ENCODE data around the gene RGPD5.
"Not testable (repeated sequence)": the region's sequence is repeated elsewhere in the genome, so short reads cannot be mapped to it uniquely, and the experiment has no call there.

- not testable (repeated sequence) for TF ChIP-seq EZH2 (IDR thresholded peaks at IDR 0.05); POLR2AphosphoS5 (IDR thresholded peaks at IDR 0.05; ENCODE audit: borderline replicate concordance, low read depth, low read length); FOXP2 (optimal IDR thresholded peaks at IDR 0.05; ENCODE audit: control extremely low read depth, extremely low read length, insufficient read depth)
These were observed 103.8 kb downstream of the RGPD5 start for GRCh38 chr2:109897769-109898461.
